ENCODE results near the gene FCHSD2. TPM values are rescaled to one million over a fixed set of nuclear protein-coding genes. Genes with fewer than 3 reads are reported as not detected.

Gene FCHSD2
- total and polyA plus RNA-seq, 2 of the 13 experiments (the other 11 are each of a cell fraction or from before 2014, with no cell fraction given): 20.5 to 24.8 TPM

DNA sequence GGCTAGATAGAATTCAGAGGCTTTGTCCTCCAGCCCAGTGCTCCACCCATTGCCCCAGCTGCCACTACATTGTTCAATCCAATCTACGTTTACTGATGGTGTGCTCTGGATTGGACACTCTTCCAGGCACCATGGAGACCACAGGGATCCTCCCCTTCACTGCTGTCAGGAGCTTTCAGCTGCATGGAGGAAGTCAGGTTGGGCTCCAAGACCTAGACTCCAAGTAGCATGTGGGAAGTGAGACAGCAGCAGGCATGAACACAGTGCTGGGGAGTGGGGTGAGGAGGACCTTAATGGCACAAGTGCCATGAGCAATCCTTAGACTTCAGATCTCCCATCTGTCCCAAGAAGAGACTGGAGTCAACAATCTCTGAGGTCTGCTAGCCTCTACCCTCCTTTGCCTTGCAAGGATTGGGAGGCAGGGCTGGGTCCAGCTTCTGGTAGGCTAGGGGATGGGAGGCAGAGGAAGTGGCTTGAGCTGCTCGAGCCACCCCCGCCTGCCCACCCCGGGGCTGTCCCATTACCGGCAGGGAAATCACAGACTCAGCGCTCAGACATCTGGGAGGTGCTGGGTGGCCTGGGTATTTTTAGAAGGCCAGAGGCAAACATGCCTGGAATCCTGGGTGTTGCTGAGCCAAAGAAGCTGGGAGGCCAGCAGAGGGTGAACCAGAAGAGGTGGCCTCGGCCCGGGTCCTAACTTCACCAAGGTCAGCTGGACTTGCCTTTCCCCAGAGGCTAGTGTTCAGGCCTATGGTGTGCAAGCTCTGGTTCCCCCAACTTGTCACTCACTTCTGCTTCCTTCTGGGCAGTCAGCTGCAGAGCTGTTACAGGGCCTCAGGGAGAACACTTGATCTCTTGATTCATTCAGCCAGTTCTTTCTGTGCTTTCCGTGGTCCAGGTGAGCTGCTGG, 15.2 kb upstream of the FCHSD2 start (continued):
- TF ChIP-seq SOX6 (IDR thresholded peaks at IDR 0.05) (no peak), SOX6 (CRISPR knock-in tag; IDR thresholded peaks at IDR 0.05) (peak; percentile 40; the same call in 1 of the 2 replicates), ZNF891 (CRISPR knock-in tag; IDR thresholded peaks at IDR 0.05) (0 out of 2 replicates have a peak, but pooled peaks have one; percentile 45), TEAD3 (CRISPR knock-in tag; optimal IDR thresholded peaks at IDR 0.05; ENCODE audit: borderline replicate concordance) (peak; percentile 78), CBFB (CRISPR knock-in tag; IDR thresholded peaks at IDR 0.05) (no peak), ZNF484 (CRISPR knock-in tag; IDR thresholded peaks at IDR 0.05; ENCODE audit: borderline replicate concordance, low read depth) (peak; percentile 43; the same call in 1 of the 2 replicates), MED1 (CRISPR knock-in tag; IDR thresholded peaks at IDR 0.05) (0 out of 2 replicates have a peak, but pooled peaks have one; percentile 27), MBD4 (IDR thresholded peaks at IDR 0.05; ENCODE audit: borderline replicate concordance, low read length) (no peak), NCOA2 (CRISPR knock-in tag; IDR thresholded peaks at IDR 0.05) (no peak), ZBTB20 (CRISPR knock-in tag; IDR thresholded peaks at IDR 0.05; ENCODE audit: borderline replicate concordance, low read depth) (no peak), MTA1 (CRISPR knock-in tag; IDR thresholded peaks at IDR 0.05; ENCODE audit: borderline replicate concordance) (0 out of 2 replicates have a peak, but pooled peaks have one; percentile 36), ZNF546 (CRISPR knock-in tag; conservative IDR thresholded peaks at IDR 0.05) (0 out of 2 replicates have a peak, but pooled peaks have one; percentile 21), HNF4A (CRISPR knock-in tag; IDR thresholded peaks at IDR 0.05) (peak; percentile 40; the same call in 1 of the 2 replicates), BRD4 (CRISPR knock-in tag; IDR thresholded peaks at IDR 0.05) (0 out of 2 replicates have a peak, but pooled peaks have one; percentile 36), ESRRA (CRISPR knock-in tag; IDR thresholded peaks at IDR 0.05; ENCODE audit: low read depth) (peak; percentile 49; the same call in 1 of the 2 replicates)
- TF ChIP-seq, protein P1, sequence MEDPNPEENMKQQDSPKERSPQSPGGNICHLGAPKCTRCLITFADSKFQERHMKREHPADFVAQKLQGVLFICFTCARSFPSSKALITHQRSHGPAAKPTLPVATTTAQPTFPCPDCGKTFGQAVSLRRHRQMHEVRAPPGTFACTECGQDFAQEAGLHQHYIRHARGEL (CRISPR knock-in tag; IDR thresholded peaks at IDR 0.05): no peak
- TF ChIP-seq, protein P2, sequence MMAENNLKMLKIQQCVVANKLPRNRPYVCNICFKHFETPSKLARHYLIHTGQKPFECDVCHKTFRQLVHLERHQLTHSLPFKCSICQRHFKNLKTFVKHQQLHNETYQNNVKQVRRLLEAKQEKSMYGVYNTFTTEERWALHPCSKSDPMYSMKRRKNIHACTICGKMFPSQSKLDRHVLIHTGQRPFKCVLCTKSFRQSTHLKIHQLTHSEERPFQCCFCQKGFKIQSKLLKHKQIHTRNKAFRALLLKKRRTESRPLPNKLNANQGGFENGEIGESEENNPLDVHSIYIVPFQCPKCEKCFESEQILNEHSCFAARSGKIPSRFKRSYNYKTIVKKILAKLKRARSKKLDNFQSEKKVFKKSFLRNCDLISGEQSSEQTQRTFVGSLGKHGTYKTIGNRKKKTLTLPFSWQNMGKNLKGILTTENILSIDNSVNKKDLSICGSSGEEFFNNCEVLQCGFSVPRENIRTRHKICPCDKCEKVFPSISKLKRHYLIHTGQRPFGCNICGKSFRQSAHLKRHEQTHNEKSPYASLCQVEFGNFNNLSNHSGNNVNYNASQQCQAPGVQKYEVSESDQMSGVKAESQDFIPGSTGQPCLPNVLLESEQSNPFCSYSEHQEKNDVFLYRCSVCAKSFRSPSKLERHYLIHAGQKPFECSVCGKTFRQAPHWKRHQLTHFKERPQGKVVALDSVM (CRISPR knock-in tag; IDR thresholded peaks at IDR 0.05): peak; percentile 32; the same call in 1 of the 2 replicates
- TF ChIP-seq, protein P3, sequence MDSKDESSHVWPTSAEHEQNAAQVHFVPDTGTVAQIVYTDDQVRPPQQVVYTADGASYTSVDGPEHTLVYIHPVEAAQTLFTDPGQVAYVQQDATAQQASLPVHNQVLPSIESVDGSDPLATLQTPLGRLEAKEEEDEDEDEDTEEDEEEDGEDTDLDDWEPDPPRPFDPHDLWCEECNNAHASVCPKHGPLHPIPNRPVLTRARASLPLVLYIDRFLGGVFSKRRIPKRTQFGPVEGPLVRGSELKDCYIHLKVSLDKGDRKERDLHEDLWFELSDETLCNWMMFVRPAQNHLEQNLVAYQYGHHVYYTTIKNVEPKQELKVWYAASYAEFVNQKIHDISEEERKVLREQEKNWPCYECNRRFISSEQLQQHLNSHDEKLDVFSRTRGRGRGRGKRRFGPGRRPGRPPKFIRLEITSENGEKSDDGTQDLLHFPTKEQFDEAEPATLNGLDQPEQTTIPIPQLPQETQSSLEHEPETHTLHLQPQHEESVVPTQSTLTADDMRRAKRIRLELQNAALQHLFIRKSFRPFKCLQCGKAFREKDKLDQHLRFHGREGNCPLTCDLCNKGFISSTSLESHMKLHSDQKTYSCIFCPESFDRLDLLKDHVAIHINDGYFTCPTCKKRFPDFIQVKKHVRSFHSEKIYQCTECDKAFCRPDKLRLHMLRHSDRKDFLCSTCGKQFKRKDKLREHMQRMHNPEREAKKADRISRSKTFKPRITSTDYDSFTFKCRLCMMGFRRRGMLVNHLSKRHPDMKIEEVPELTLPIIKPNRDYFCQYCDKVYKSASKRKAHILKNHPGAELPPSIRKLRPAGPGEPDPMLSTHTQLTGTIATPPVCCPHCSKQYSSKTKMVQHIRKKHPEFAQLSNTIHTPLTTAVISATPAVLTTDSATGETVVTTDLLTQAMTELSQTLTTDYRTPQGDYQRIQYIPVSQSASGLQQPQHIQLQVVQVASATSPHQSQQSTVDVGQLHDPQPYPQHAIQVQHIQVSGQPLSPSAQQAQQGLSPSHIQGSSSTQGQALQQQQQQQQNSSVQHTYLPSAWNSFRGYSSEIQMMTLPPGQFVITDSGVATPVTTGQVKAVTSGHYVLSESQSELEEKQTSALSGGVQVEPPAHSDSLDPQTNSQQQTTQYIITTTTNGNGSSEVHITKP (CRISPR knock-in tag; IDR thresholded peaks at IDR 0.05; ENCODE audit: low read depth): 0 out of 2 replicates have a peak, but pooled peaks have one; percentile 54
